IMR-90 (cell line): ENCODE results near the gene KHDRBS1. TPM values are rescaled to one million over a fixed set of nuclear protein-coding genes. Genes with fewer than 3 reads are reported as not detected.
"Not testable (repeated sequence)": the region's sequence is repeated elsewhere in the genome, so short reads cannot be mapped to it uniquely, and the experiment has no call there.

Source experiments
- ATAC-seq: fragments of 200-7000 bp; cut with Tn5 transposase; 2 replicates; pipeline ENCODE4 v1.9.1; 2020; ENCODE audit warnings: low read depth, mild to moderate bottlenecking, moderate library complexity
- BruUV-seq: library from RNA; stranded (reverse); fragments of 400-500 nt; replicated peaks from 2 replicates; lab custom pipeline; 2021; lab: Mats Ljungman, UMichigan
- CTCF ChIA-PET: fragments of 300-600 bp; formaldehyde crosslinking; extraction: SDS; loops from one replicate; lab custom pipeline; 2021; ENCODE audit warnings: antibody characterized with exemption; lab: Yijun Ruan, JAX
- POLR2A ChIA-PET: fragments of 300-600 bp; sonication (Branson Sonifier 250); formaldehyde crosslinking; loops from one replicate; lab custom pipeline; 2022; ENCODE audit warnings: antibody characterized with exemption; ENCODE audit not compliant: unreplicated experiment; lab: Charles Lee
- DNase-seq: peaks from one replicate; pipeline ENCODE4 v3.0.0; 2013
- H2AFZ ChIP-seq: replicated peaks from 2 replicates; pipeline ENCODE3; 2013; ENCODE audit warnings: low read length, mild to moderate bottlenecking; ENCODE audit not compliant: poor library complexity
- H2AK5ac ChIP-seq: 2 replicates; pipeline ENCODE4 v1.6.1; 2013; ENCODE audit warnings: low read depth, low read length, inconsistent platforms
- H2AK9ac ChIP-seq: replicated peaks from 2 replicates; pipeline ENCODE3; 2013; ENCODE audit warnings: mild to moderate bottlenecking, low read depth, low read length, moderate library complexity; ENCODE audit not compliant: poor library complexity
- H2BK120ac ChIP-seq: 2 replicates; pipeline ENCODE4 v1.6.1; 2013; ENCODE audit warnings: low read depth, low read length, inconsistent platforms
- H2BK15ac ChIP-seq: 3 replicates; pipeline ENCODE4 v1.6.1; 2013; ENCODE audit warnings: low read depth, low read length, inconsistent platforms
- H2BK20ac ChIP-seq: 2 replicates; pipeline ENCODE4 v1.6.1; 2013; ENCODE audit warnings: low read depth, mild to moderate bottlenecking, inconsistent platforms, low read length, moderate library complexity
- H2BK5ac ChIP-seq: 2 replicates; pipeline ENCODE4 v1.6.1; 2013; ENCODE audit warnings: mild to moderate bottlenecking, low read depth, low read length, inconsistent platforms; ENCODE audit not compliant: poor library complexity, severe bottlenecking
- H3K14ac ChIP-seq: replicated peaks from 2 replicates; pipeline ENCODE4 v1.6.1; 2013; ENCODE audit warnings: low read depth, low read length, inconsistent platforms
- H3K18ac ChIP-seq: 2 replicates; pipeline ENCODE4 v1.6.1; 2013; ENCODE audit warnings: low read depth, low read length, control low read depth
- H3K23ac ChIP-seq: 2 replicates; pipeline ENCODE4 v1.6.1; 2013; ENCODE audit warnings: low read depth, low read length, inconsistent platforms
- H3K27ac ChIP-seq: 2 replicates; pipeline ENCODE4 v1.5.1; 2013; ENCODE audit warnings: mild to moderate bottlenecking, control low read depth, low read length; ENCODE audit not compliant: insufficient read depth
- H3K27me3 ChIP-seq: 2 replicates; pipeline ENCODE4 v1.6.1; 2013; ENCODE audit warnings: low read length; ENCODE audit not compliant: control insufficient read depth, insufficient read depth
- H3K36me3 ChIP-seq: 2 replicates; pipeline ENCODE4 v1.6.1; 2013; ENCODE audit warnings: low read length, mixed read lengths; ENCODE audit not compliant: control insufficient read depth, insufficient read depth
- H3K4ac ChIP-seq: 2 replicates; pipeline ENCODE4 v1.6.1; 2013; ENCODE audit warnings: low read depth, low read length, inconsistent platforms
- H3K4me1 ChIP-seq: 2 replicates; pipeline ENCODE4 v1.6.1; 2013; ENCODE audit warnings: low read length, mixed read lengths; ENCODE audit not compliant: control insufficient read depth, insufficient read depth
- H3K4me2 ChIP-seq: 2 replicates; pipeline ENCODE4 v1.6.1; 2013; ENCODE audit warnings: low read depth, mild to moderate bottlenecking, control low read depth, low read length, moderate library complexity
- H3K4me3 ChIP-seq: 2 replicates; pipeline ENCODE4 v1.5.1; 2013; ENCODE audit warnings: low read depth, mild to moderate bottlenecking, control low read depth, low read length, moderate library complexity; ENCODE audit not compliant: insufficient read depth
- H3K56ac ChIP-seq: 2 replicates; pipeline ENCODE4 v1.6.1; 2013; ENCODE audit warnings: low read length, inconsistent platforms; ENCODE audit not compliant: insufficient read depth; ENCODE audit errors: extremely low read depth
- H3K79me1 ChIP-seq, 2 experiments: 2 replicates each; pipeline ENCODE4 v1.6.1; 2013; ENCODE audit warnings: low read length in 2 of 2, inconsistent platforms in 1 of 2, low read depth in 1 of 2
- H3K9ac ChIP-seq: 2 replicates; pipeline ENCODE4 v1.6.1; 2013; ENCODE audit warnings: low read depth, low read length, control low read depth
- H3K9me1 ChIP-seq: 2 replicates; pipeline ENCODE4 v1.6.1; 2013; ENCODE audit warnings: low read length, inconsistent platforms; ENCODE audit not compliant: insufficient read depth
- H3K9me3 ChIP-seq: 2 replicates; pipeline ENCODE4 v1.6.1; 2013; ENCODE audit warnings: low read length; ENCODE audit not compliant: control insufficient read depth, insufficient read depth
- H4K20me1 ChIP-seq: 2 replicates; pipeline ENCODE4 v1.6.1; 2013; ENCODE audit warnings: low read length, inconsistent platforms; ENCODE audit not compliant: insufficient read depth
- H4K5ac ChIP-seq: 2 replicates; pipeline ENCODE4 v1.6.1; 2013; ENCODE audit warnings: mild to moderate bottlenecking, low read depth, low read length, control low read depth
- H4K8ac ChIP-seq, 2 experiments: 2 replicates each; pipeline ENCODE4 v1.6.1; 2013; ENCODE audit warnings: low read depth in 2 of 2, low read length in 2 of 2, control low read depth in 1 of 2, inconsistent platforms in 1 of 2
- H4K91ac ChIP-seq: 2 replicates; pipeline ENCODE4 v1.6.1; 2013; ENCODE audit warnings: low read depth, low read length, inconsistent platforms; ENCODE audit not compliant: insufficient read depth
- WGBS, 2 experiments: methylation state at CpG; one replicate each; pipeline versions ENCODE4 v1.1.5 to v1.1.7; 2013; ENCODE audit warnings: missing lambda C conversion rate in 2 of 2; ENCODE audit not compliant: insufficient read length in 1 of 2; ENCODE audit errors: extremely low coverage in 2 of 2; 5-methylcytosine and 5-hydroxymethylcytosine counted together
- dilution Hi-C: fragments of 300-500 bp; cut with HindIII; formaldehyde crosslinking; loops from one replicate; pipeline ENCODE4 v1.14.3; 2018; ENCODE audit warnings: low sequenced_read_pairs; ENCODE audit not compliant: unreplicated experiment
- in situ Hi-C: fragments of 300-500 bp; cut with MboI; formaldehyde crosslinking; loops from 3 replicates; pipeline ENCODE4 v1.14.3; 2019; ENCODE audit warnings: low sequenced_read_pairs, inconsistent platforms, mixed read lengths
- intact Hi-C: fragments of 100-400 bp; cut with micrococcal nuclease; formaldehyde crosslinking; loops from 2 replicates; pipeline ENCODE4 v1.10.0; 2022
- polyA plus RNA-seq, 3 experiments: library from polyadenylated mRNA; depleted of rRNA; stranded (reverse); fragments of >200 nt; gene quantifications; 2 replicates each; pipeline ENCODE4 v1.2.3, GENCODE V29; 2012; ENCODE audit warnings: low replicate concordance in 1 of 3
- total RNA-seq: library from RNA; depleted of rRNA; stranded (reverse); fragments of >200 nt; gene quantifications from 2 replicates; pipeline ENCODE4 v1.2.3, GENCODE V29; 2012

KHDRBS1 gene
- total and polyA plus RNA-seq, 2 of the 4 experiments (the other 2 are of a cell fraction), result 33.7 to 67.6 TPM

GRCh38 chr1:32021574-32022018 is 7.9 kb downstream of the KHDRBS1 start:
- DNase-seq, H3K4me3 ChIP-seq, H3K14ac ChIP-seq, H2AK9ac ChIP-seq, H2AK5ac ChIP-seq, H2BK5ac ChIP-seq, H3K18ac ChIP-seq, H3K27ac ChIP-seq, H3K23ac ChIP-seq, H4K5ac ChIP-seq, H2AFZ ChIP-seq, H3K4ac ChIP-seq, BruUV-seq, intact Hi-C loops, H3K9ac ChIP-seq, H2BK120ac ChIP-seq, dilution Hi-C loops, H3K4me1 ChIP-seq, H2BK15ac ChIP-seq, H3K56ac ChIP-seq, H3K9me3 ChIP-seq, in situ Hi-C loops, H4K91ac ChIP-seq, H3K4me2 ChIP-seq, ATAC-seq, H2BK20ac ChIP-seq, H4K8ac ChIP-seq, H3K27me3 ChIP-seq: not testable (repeated sequence)
- 88% methylated on average over 4 of the region's 8 CpGs; no CpG with 5 or more reads in 1 of the 2 experiments for WGBS, 2 experiments
- ChIA-PET CTCF (interaction anchor here (1.0 to 1.2 kb wide), 2 partner anchors 11 to 270 kb away, joined by 4 to 5 read pairs; partner anchors contain the start of gene HDAC1), POLR2A (interaction anchor here (0.7 kb wide), 1 partner anchor 84 kb away, joined by 3 read pairs; no protein-coding TSS in a partner anchor)
- Histone ChIP-seq H3K9me1 (peaks cover 21% of the 10 kb centered on the region), H4K20me1 (peaks cover 98% of the 10 kb centered on the region), H3K79me1 (peaks cover 0 to 35% of the 10 kb centered on the region in 2 experiments; a peak in 2 of 4 replicates), H3K36me3 (peaks cover 25% of the 10 kb centered on the region)
